H1 (cell line): ENCODE measurements around the gene PPIG. TPM values are rescaled to one million over a fixed set of nuclear protein-coding genes. Genes with fewer than 3 reads are reported as not detected.

Source experiments
- CTCF ChIA-PET: fragments of 300-600 bp; sonication (Branson Sonifier 250); formaldehyde crosslinking; loops from one replicate; lab custom pipeline; 2021; ENCODE audit not compliant: partially characterized antibody; lab: Charles Lee
- POLR2A ChIA-PET: fragments of 300-600 bp; sonication (Branson Sonifier 250); formaldehyde crosslinking; loops from one replicate; lab custom pipeline; 2021; ENCODE audit warnings: inconsistent platforms; ENCODE audit not compliant: partially characterized antibody; lab: Charles Lee
- DNase-seq, 2 experiments: peaks; one replicate each; pipeline versions ENCODE4 v3.0.0 to v3.0.0-alpha.2; 2010 to 2022; ENCODE audit warnings: low spot score in 2 of 2, low read depth in 1 of 2, mixed read lengths in 1 of 2
- FAIRE-seq: peaks from 2 replicates; lab custom pipeline; 2011; peaks lifted over from hg19 to GRCh38; lab: Jason Lieb, UNC
- H2AFZ ChIP-seq: 2 replicates; pipeline ENCODE4 v1.8.1; 2012; ENCODE audit warnings: low read length, inconsistent platforms
- H2AK5ac ChIP-seq: 2 replicates; pipeline ENCODE4 v1.6.1; 2013; ENCODE audit warnings: low read depth, low read length
- H2BK120ac ChIP-seq: replicated peaks from 2 replicates; pipeline ENCODE3; 2013; ENCODE audit warnings: low read depth, low read length, inconsistent platforms
- H2BK12ac ChIP-seq: 2 replicates; pipeline ENCODE4 v1.6.1; 2013; ENCODE audit warnings: low read depth, low read length
- H2BK15ac ChIP-seq: 2 replicates; pipeline ENCODE4 v1.6.1; 2013; ENCODE audit warnings: low read length
- H2BK20ac ChIP-seq: 2 replicates; pipeline ENCODE4 v1.6.1; 2013; ENCODE audit warnings: low read length
- H2BK5ac ChIP-seq: 2 replicates; pipeline ENCODE4 v1.6.1; 2013; ENCODE audit warnings: low read depth, low read length
- H3K14ac ChIP-seq: 2 replicates; pipeline ENCODE4 v1.6.1; 2013; ENCODE audit warnings: inconsistent platforms; ENCODE audit not compliant: insufficient read length
- H3K18ac ChIP-seq: 2 replicates; pipeline ENCODE4 v1.6.1; 2013; ENCODE audit warnings: low read length; ENCODE audit errors: extremely low read depth
- H3K23ac ChIP-seq: 2 replicates; pipeline ENCODE4 v1.6.1; 2013; ENCODE audit warnings: inconsistent platforms; ENCODE audit not compliant: insufficient read length
- H3K23me2 ChIP-seq: 2 replicates; pipeline ENCODE4 v1.6.1; 2013; ENCODE audit warnings: low read depth, low read length
- H3K27ac ChIP-seq: 2 replicates; pipeline ENCODE4 v1.6.1; 2011; ENCODE audit warnings: low read depth, low read length, inconsistent platforms
- H3K27me3 ChIP-seq, 4 experiments: replicated peaks in 1 of 4; 1 replicate in 1 of 4; 2 replicates in 3 of 4; pipeline versions ENCODE4 v1.6.1 to v1.8.1; 2011 to 2013; ENCODE audit warnings: low read length in 3 of 4, mild to moderate bottlenecking in 3 of 4, inconsistent platforms in 2 of 4, mixed read lengths in 2 of 4, moderate library complexity in 1 of 4; ENCODE audit not compliant: control insufficient read depth in 3 of 4, insufficient read depth in 3 of 4; ENCODE audit errors: extremely low read depth in 1 of 4
- H3K36me3 ChIP-seq, 4 experiments: 2 replicates each; pipeline versions ENCODE4 v1.6.1 to v1.8.1; 2011 to 2013; ENCODE audit warnings: mild to moderate bottlenecking in 4 of 4, low read length in 3 of 4, moderate library complexity in 2 of 4, control low read depth in 1 of 4, inconsistent platforms in 1 of 4; ENCODE audit not compliant: insufficient read depth in 4 of 4, control insufficient read depth in 2 of 4
- H3K4ac ChIP-seq: replicated peaks from 2 replicates; pipeline ENCODE3; 2013; ENCODE audit warnings: low read length, low read depth, mixed read lengths, inconsistent platforms; ENCODE audit not compliant: insufficient read length
- H3K4me1 ChIP-seq, 4 experiments: replicated peaks in 1 of 4; 1 replicate in 1 of 4; 2 replicates in 3 of 4; pipeline versions ENCODE4 v1.6.1 to v1.8.1; 2011 to 2013; ENCODE audit warnings: low read length in 3 of 4, inconsistent platforms in 2 of 4, mixed read lengths in 1 of 4; ENCODE audit not compliant: insufficient read depth in 4 of 4, control insufficient read depth in 3 of 4
- H3K4me2 ChIP-seq, 2 experiments: 2 replicates each; pipeline versions ENCODE4 v1.6.1 to v1.8.1; 2011 to 2013; ENCODE audit warnings: low read depth in 2 of 2, low read length in 2 of 2, control low read depth in 1 of 2, inconsistent platforms in 1 of 2, mild to moderate bottlenecking in 1 of 2; ENCODE audit not compliant: insufficient read depth in 1 of 2
- H3K4me3 ChIP-seq, 4 experiments: fragments of 200-600, 300-600 bp in 1 of 4; sonication (generic), shearing (Covaris generic), sonication (Bioruptor Twin) in 1 of 4; 2 replicates each; pipeline versions ENCODE4 v1.5.1 to v1.8.1; 2011 to 2016; ENCODE audit warnings: low read length in 4 of 4, low read depth in 3 of 4, control low read depth in 2 of 4, inconsistent platforms in 2 of 4, mild to moderate bottlenecking in 2 of 4, mixed read lengths in 1 of 4, moderate library complexity in 1 of 4; ENCODE audit not compliant: insufficient read depth in 2 of 4; ENCODE audit errors: extremely low read depth in 1 of 4
- H3K56ac ChIP-seq: replicated peaks from 2 replicates; pipeline ENCODE3; 2013; ENCODE audit warnings: low read depth, mild to moderate bottlenecking, mixed read lengths, low read length, inconsistent platforms; ENCODE audit not compliant: insufficient read length
- H3K79me1 ChIP-seq: 2 replicates; pipeline ENCODE4 v1.6.1; 2013; ENCODE audit warnings: low read depth, low read length, control low read depth
- H3K79me2 ChIP-seq, 2 experiments: 2 replicates each; pipeline versions ENCODE4 v1.6.1 to v1.8.1; 2012 to 2013; ENCODE audit warnings: low read length in 2 of 2, mild to moderate bottlenecking in 2 of 2, inconsistent platforms in 1 of 2; ENCODE audit not compliant: insufficient read depth in 2 of 2, control insufficient read depth in 1 of 2
- H3K9ac ChIP-seq, 4 experiments: replicated peaks in 1 of 4; 1 replicate in 1 of 4; 2 replicates in 3 of 4; pipeline versions ENCODE4 v1.6.1 to v1.8.1; 2011 to 2013; ENCODE audit warnings: low read depth in 3 of 4, low read length in 3 of 4, control low read depth in 2 of 4, mild to moderate bottlenecking in 2 of 4, moderate library complexity in 2 of 4, inconsistent platforms in 1 of 4; ENCODE audit errors: extremely low read depth in 1 of 4
- H3K9me3 ChIP-seq, 2 experiments: 2 replicates each; pipeline versions ENCODE4 v1.6.1 to v1.8.1; 2012 to 2013; ENCODE audit warnings: mild to moderate bottlenecking in 2 of 2, moderate library complexity in 2 of 2, control low read depth in 1 of 2, inconsistent platforms in 1 of 2, low read depth in 1 of 2, low read length in 1 of 2, mixed read lengths in 1 of 2; ENCODE audit not compliant: insufficient read depth in 2 of 2
- H4K20me1 ChIP-seq, 2 experiments: replicated peaks in 1 of 2; 2 replicates each; pipeline versions ENCODE3 to v1.8.1; 2011 to 2013; ENCODE audit warnings: inconsistent platforms in 2 of 2, low read length in 2 of 2, mild to moderate bottlenecking in 1 of 2; ENCODE audit not compliant: insufficient read depth in 2 of 2, control insufficient read depth in 1 of 2
- H4K5ac ChIP-seq: 2 replicates; pipeline ENCODE4 v1.6.1; 2013; ENCODE audit warnings: low read length, low read depth, mixed read lengths, inconsistent platforms; ENCODE audit not compliant: insufficient read length
- H4K8ac ChIP-seq: 2 replicates; pipeline ENCODE4 v1.8.0; 2013; ENCODE audit warnings: mild to moderate bottlenecking, moderate library complexity, low read length, inconsistent platforms; ENCODE audit not compliant: insufficient read depth; ENCODE audit errors: extremely low read depth
- H4K91ac ChIP-seq: replicated peaks from 2 replicates; pipeline ENCODE3; 2013; ENCODE audit warnings: low read length, mixed read lengths, inconsistent platforms; ENCODE audit not compliant: insufficient read length
- CEBPB ChIP-seq: IDR thresholded peaks from 2 replicates; pipeline ENCODE4 v1.6.1; 2012; ENCODE audit warnings: low read depth, low read length
- CHD1 ChIP-seq: IDR thresholded peaks from 2 replicates; pipeline ENCODE4 v1.6.1; 2012; ENCODE audit warnings: low read depth, low read length, improper control_type of control experiment
- CTBP2 ChIP-seq: IDR thresholded peaks from 2 replicates; pipeline ENCODE4 v1.7.0; 2011; ENCODE audit warnings: borderline replicate concordance, mild to moderate bottlenecking, moderate library complexity, mixed read lengths, low read length; ENCODE audit not compliant: insufficient read depth, insufficient read length
- KDM1A ChIP-seq: fragments of 200-600, 300-600 bp; sonication (generic); IDR thresholded peaks from 2 replicates; pipeline ENCODE4 v1.7.1; 2016; ENCODE audit warnings: mild to moderate bottlenecking, low read length, borderline replicate concordance
- PHF8 ChIP-seq: fragments of 200-600 bp; sonication (generic); conservative IDR thresholded peaks from 2 replicates; pipeline ENCODE4 v1.7.1; 2012; ENCODE audit warnings: low read depth, mild to moderate bottlenecking, inconsistent platforms, low read length, moderate library complexity
- POLR2A ChIP-seq, 2 experiments: IDR thresholded peaks; 1 replicate in 1 of 2; 2 replicates in 1 of 2; pipeline ENCODE4 v1.6.1; 2011; ENCODE audit warnings: low read depth in 2 of 2, low read length in 2 of 2, mild to moderate bottlenecking in 2 of 2; ENCODE audit errors: control extremely low read depth in 1 of 2
- POU5F1 ChIP-seq: IDR thresholded peaks from 2 replicates; pipeline ENCODE4 v1.6.1; 2011; ENCODE audit warnings: low read depth, mild to moderate bottlenecking, low read length, moderate library complexity
- SIX5 ChIP-seq: IDR thresholded peaks from 2 replicates; pipeline ENCODE4 v1.6.1; 2011; ENCODE audit warnings: mild to moderate bottlenecking, low read depth, low read length
- WGBS, 2 experiments: shearing (Covaris generic) in 1 of 2; methylation state at CpG; one replicate each; pipeline versions ENCODE4 v1.1.6 to v1.1.7; 2013 to 2015; ENCODE audit warnings: low lambda C conversion rate in 2 of 2, mixed read lengths in 2 of 2, inconsistent platforms in 1 of 2, low coverage in 1 of 2, missing lambda C conversion rate in 1 of 2; ENCODE audit not compliant: insufficient replicate concordance in 2 of 2, insufficient coverage in 1 of 2, insufficient read length in 1 of 2; ENCODE audit errors: extremely low coverage in 1 of 2, missing lambda C conversion rate in 1 of 2; 5-methylcytosine and 5-hydroxymethylcytosine counted together
- polyA plus RNA-seq, 7 experiments: library from polyadenylated mRNA; depleted of rRNA in 3 of 7; stranded (reverse) in 5 of 7; unstranded in 2 of 7; fragments of >200 nt in 5 of 7; fragments of 200-250 nt in 2 of 7; gene quantifications; 1 replicate in 5 of 7; 2 replicates in 1 of 7; 4 replicates in 1 of 7; pipeline versions ENCODE4 v1.2.1 to v1.2.3, GENCODE V29; 2011 to 2013; ENCODE audit warnings: missing spikeins in 2 of 7, mixed read lengths in 2 of 7
- total RNA-seq: library from RNA; stranded (reverse); fragmentation: NEBNext Ultra II Directional; extraction: Animal tissue kit (Norgen Biotek cat#: 25700); gene quantifications from 2 replicates; pipeline ENCODE4 v1.2.1, GENCODE V29; 2021

Gene PPIG
- total and polyA plus RNA-seq, 2 of the 8 experiments (the other 6 are each of a cell fraction or from before 2014, with no cell fraction given): 14.7 to 71.0 TPM

- no peak overlapping the region for H3K14ac ChIP-seq
- no peak for TF ChIP-seq CTBP2
- no peak for TF ChIP-seq PHF8
- no peak for TF ChIP-seq SIX5
- TF ChIP-seq CEBPB: peak; percentile 28; the same call in 1 of the 2 replicates
- no peak for TF ChIP-seq KDM1A
- TF ChIP-seq POU5F1: no peak
- no peak for TF ChIP-seq CHD1
- TF ChIP-seq POLR2A (IDR thresholded peaks at IDR 0.05; ENCODE audit: control extremely low read depth in 1 of 2, low read depth in 2 of 2, low read length in 2 of 2): no peak
- H3K56ac ChIP-seq: no peak overlapping the region
- no peak overlapping the region for H2BK20ac ChIP-seq
- no peak overlapping the region for H4K91ac ChIP-seq
- no peaks in the 10 kb centered on the region for H3K4me1 ChIP-seq
- CTCF ChIA-PET: no interaction called here
- H2AK5ac ChIP-seq: no peak overlapping the region
- no peak overlapping the region for H3K27ac ChIP-seq
- no peaks in the 10 kb centered on the region; the same call in 1 of the 2 replicates for H3K23me2 ChIP-seq
- H2BK12ac ChIP-seq: no peak overlapping the region
- H4K5ac ChIP-seq: no peak overlapping the region
- no peak overlapping the region for H2AFZ ChIP-seq
- H3K9ac ChIP-seq: no peak overlapping the region
- no peak overlapping the region for H3K4ac ChIP-seq
- H3K36me3 ChIP-seq: peaks cover 3 to 48% (median 30%) of the 10 kb centered on the region in 4 experiments; a peak in 6 of 8 replicates
- no peak overlapping the region for H2BK15ac ChIP-seq
- WGBS, 2 experiments: 90% methylated on average over 3 of the region's 3 CpGs; no CpG with 5 or more reads in 1 of the 2 experiments
- H2BK120ac ChIP-seq: no peak overlapping the region
- no peak overlapping the region for H3K23ac ChIP-seq
- H3K4me3 ChIP-seq: no peak overlapping the region
- H3K18ac ChIP-seq: no peak overlapping the region
- H3K4me2 ChIP-seq: no peak overlapping the region
- no peak overlapping the region for H4K8ac ChIP-seq
- no peaks in the 10 kb centered on the region for H3K79me2 ChIP-seq
- no peak for FAIRE-seq
- no peak overlapping the region for H2BK5ac ChIP-seq
- H3K9me3 ChIP-seq: no peaks in the 10 kb centered on the region
- no peaks in the 10 kb centered on the region for H3K27me3 ChIP-seq
- H4K20me1 ChIP-seq: peaks cover 0 to 1% of the 10 kb centered on the region in 2 experiments
- DNase-seq: no peak
- POLR2A ChIA-PET: no interaction called here
- no peaks in the 10 kb centered on the region for H3K79me1 ChIP-seq
Observed at GRCh38 chr2:169637620-169638019, 53.5 kb downstream of the PPIG start.
